Esophagus muscularis mucosa (tissue), 4 donors: Measurements from ENCODE around the gene FAM180B. TPM values are rescaled to one million over a fixed set of nuclear protein-coding genes. Genes with fewer than 3 reads are reported as not detected.

ENCODE experiments used
- DNase-seq: peaks from one replicate; pipeline ENCODE4 v3.0.0-alpha.2; 2017; ENCODE audit errors: extremely low spot score
- H3K27ac ChIP-seq, 4 donors: fragments of 200-600 bp; sonication (generic); replicated peaks in 1 of 4; 1 replicate in 3 of 4; 2 replicates in 1 of 4; pipeline ENCODE4 v1.5.1; 2016 to 2019; ENCODE audit warnings: mild to moderate bottlenecking in 1 of 4
- H3K27me3 ChIP-seq, 4 donors: fragments of 200-600 bp; sonication (generic); one replicate each; pipeline versions ENCODE4 v1.5.1 to v1.6.0; 2016 to 2019
- H3K36me3 ChIP-seq, 4 donors: fragments of 200-600 bp; sonication (generic); one replicate each; pipeline ENCODE4 v1.5.1; 2016 to 2019
- H3K4me1 ChIP-seq, 4 donors: fragments of 200-600 bp; sonication (generic); one replicate each; pipeline ENCODE4 v1.5.1; 2016 to 2019
- H3K4me3 ChIP-seq, 4 donors: fragments of 200-600 bp; sonication (generic); 1 replicate in 2 of 4; 2 replicates in 2 of 4; pipeline ENCODE4 v1.5.1; 2016 to 2019; ENCODE audit warnings: mild to moderate bottlenecking in 4 of 4, moderate library complexity in 1 of 4
- H3K9me3 ChIP-seq, 4 donors: fragments of 200-600 bp; sonication (generic); 1 replicate in 3 of 4; 2 replicates in 1 of 4; pipeline ENCODE4 v1.5.1; 2016 to 2019
- CTCF ChIP-seq, 3 experiments: fragments of 200-600 bp in 2 of 3; fragments of 450-650 bp in 1 of 3; sonication (generic) in 2 of 3; IDR thresholded peaks; one replicate each; pipeline ENCODE4 v1.5.1; 2017 to 2019; ENCODE audit warnings: antibody characterized with exemption in 3 of 3, mild to moderate bottlenecking in 2 of 3, moderate library complexity in 1 of 3
- EP300 ChIP-seq: sonication (generic); formaldehyde crosslinking; IDR thresholded peaks from one replicate; pipeline ENCODE4 v1.6.1; 2017; ENCODE audit warnings: antibody characterized with exemption
- POLR2A ChIP-seq: fragments of 450-650 bp; IDR thresholded peaks from one replicate; pipeline ENCODE4 v1.6.1; 2017; ENCODE audit warnings: antibody characterized with exemption, moderate library complexity, mild to moderate bottlenecking, low read depth
- POLR2AphosphoS5 ChIP-seq, 2 donors: sonication (generic); formaldehyde crosslinking; IDR thresholded peaks; one replicate each; pipeline ENCODE4 v1.6.1; 2017; ENCODE audit warnings: antibody characterized with exemption in 2 of 2
- WGBS: methylation state at CpG from one replicate; pipeline ENCODE4 v1.1.5; 2018; 5-methylcytosine and 5-hydroxymethylcytosine counted together
- intact Hi-C: fragments of 100-400 bp; cut with DNase I; formaldehyde crosslinking; loops from one replicate; pipeline ENCODE4 v1.15.1; 2023
- total RNA-seq, 4 donors: library from RNA; depleted of rRNA; stranded (reverse); fragments of >200 nt; gene quantifications; one replicate each; pipeline versions ENCODE4 v1.1.0 to v1.2.1, GENCODE V29; 2016

The FAM180B gene
- total RNA-seq, 4 donors from 2014 or later: 0.66 to 0.80 TPM; not detected in 2

GRCh38 chr11:47569646-47570045, 16.8 kb upstream of the FAM180B start:
- Histone ChIP-seq H3K4me1 (peaks cover 28 to 42% (median 33%) of the 10 kb centered on the region in 4 donors), H3K27ac (no peak overlapping the region), H3K36me3 (peaks cover 29 to 63% (median 45%) of the 10 kb centered on the region in 4 donors), H3K9me3 (no peaks in the 10 kb centered on the region), H3K4me3 (no peak overlapping the region), H3K27me3 (no peaks in the 10 kb centered on the region)
- TF ChIP-seq EP300 (no peak), CTCF (IDR thresholded peaks at IDR 0.05) (no peak), POLR2AphosphoS5 (IDR thresholded peaks at IDR 0.05) (no peak), POLR2A (no peak)
- WGBS: 90% methylated on average over 7 of the region's 7 CpGs
- DNase-seq: no peak
- intact Hi-C loops: no loop called here

GRCh38 chr11:47570651-47571356, 15.7 kb upstream of the FAM180B start:
- no peak for DNase-seq
- TF ChIP-seq EP300 (no peak), POLR2A (no peak), CTCF (IDR thresholded peaks at IDR 0.05) (no peak), POLR2AphosphoS5 (IDR thresholded peaks at IDR 0.05) (no peak)
- no peak overlapping the region for H3K4me3 ChIP-seq
- peaks cover 22 to 35% (median 27%) of the 10 kb centered on the region in 4 donors for H3K4me1 ChIP-seq
- H3K27ac ChIP-seq: no peak overlapping the region
- 77% methylated on average over 3 of the region's 3 CpGs for WGBS
- peaks cover 37 to 75% (median 57%) of the 10 kb centered on the region in 4 donors for H3K36me3 ChIP-seq
- intact Hi-C loops: no loop called here
- no peaks in the 10 kb centered on the region for H3K9me3 ChIP-seq
- no peaks in the 10 kb centered on the region for H3K27me3 ChIP-seq

- 83% methylated on average over 4 of the region's 4 CpGs for WGBS
- no peak overlapping the region for H3K4me3 ChIP-seq
- peaks cover 18 to 32% (median 22%) of the 10 kb centered on the region in 4 donors for H3K4me1 ChIP-seq
- intact Hi-C loops: no loop called here
- H3K27ac ChIP-seq: no peak overlapping the region
- H3K9me3 ChIP-seq: no peaks in the 10 kb centered on the region
- no peak for DNase-seq
- H3K27me3 ChIP-seq: no peaks in the 10 kb centered on the region
- TF ChIP-seq EP300: no peak
- TF ChIP-seq POLR2A: no peak
- TF ChIP-seq CTCF (IDR thresholded peaks at IDR 0.05): no peak
- no peak for TF ChIP-seq POLR2AphosphoS5 (IDR thresholded peaks at IDR 0.05)
- peaks cover 37 to 79% (median 57%) of the 10 kb centered on the region in 4 donors for H3K36me3 ChIP-seq
Measured at GRCh38 chr11:47571357-47571729, 15.1 kb upstream of the FAM180B start.

GRCh38 chr11:47571895-47572294, 14.6 kb upstream of the FAM180B start:
- TF ChIP-seq EP300 (no peak), POLR2A (no peak), POLR2AphosphoS5 (IDR thresholded peaks at IDR 0.05) (no peak), CTCF (IDR thresholded peaks at IDR 0.05) (no peak)
- Histone ChIP-seq H3K4me3 (no peak overlapping the region), H3K27me3 (no peaks in the 10 kb centered on the region), H3K27ac (no peak overlapping the region), H3K9me3 (no peaks in the 10 kb centered on the region), H3K4me1 (peaks cover 18 to 32% (median 22%) of the 10 kb centered on the region in 4 donors), H3K36me3 (peaks cover 37 to 79% (median 57%) of the 10 kb centered on the region in 4 donors)
- WGBS: 58% methylated on average over 1 of the region's 1 CpG
- intact Hi-C loops: no loop called here
- no peak for DNase-seq
